HCT116 (cell line): ENCODE data around the gene KTI12. TPM values are rescaled to one million over a fixed set of nuclear protein-coding genes. Genes with fewer than 3 reads are reported as not detected.

Experiments used
- ATAC-seq: fragments of 200-7000 bp; cut with Tn5 transposase; 2 replicates; pipeline ENCODE4 v1.9.1; 2020; ENCODE audit warnings: mild to moderate bottlenecking, moderate library complexity
- BruUV-seq: library from RNA; stranded (reverse); fragments of 400-500 nt; replicated peaks from 2 replicates; lab custom pipeline; 2021; lab: Mats Ljungman, UMichigan
- CTCF ChIA-PET: fragments of 300-600 bp; sonication (Branson Sonifier 250); formaldehyde crosslinking; loops from one replicate; lab custom pipeline; 2021; ENCODE audit warnings: antibody characterized with exemption; lab: Charles Lee
- POLR2A ChIA-PET: fragments of 300-600, 350-600 bp; sonication (Branson Sonifier 250); formaldehyde crosslinking; loops from one replicate; lab custom pipeline; 2021; ENCODE audit warnings: antibody characterized with exemption; lab: Charles Lee
- RAD21 ChIA-PET, 2 experiments: fragments of 300-600 bp; sonication (Branson Sonifier 250); formaldehyde crosslinking; loops; one replicate each; lab custom pipeline; 2023; ENCODE audit warnings: low total read pairs in 2 of 2; ENCODE audit not compliant: uncharacterized antibody in 2 of 2, unreplicated experiment in 2 of 2, low non-redundant PET in 1 of 2; lab: Charles Lee
- DNase-seq: peaks from one replicate; pipeline ENCODE4 v3.0.0-alpha.2; 2010; ENCODE audit warnings: low read depth, low spot score
- H2AFZ ChIP-seq: fragments of 200-600 bp; shearing (Covaris generic), sonication (generic); 2 replicates; pipeline ENCODE4 v1.6.1; 2017; ENCODE audit warnings: low read depth, mixed run types, mixed read lengths, antibody characterized with exemption, low read length; ENCODE audit not compliant: poor library complexity, severe bottlenecking
- H3K27ac ChIP-seq: 2 replicates; pipeline ENCODE4 v1.5.1; 2012; ENCODE audit warnings: low read depth, low read length
- H3K27me3 ChIP-seq: fragments of 200-600 bp; sonication (generic); 2 replicates; pipeline ENCODE4 v1.6.1; 2016; ENCODE audit warnings: mixed run types, low read length, mixed read lengths; ENCODE audit not compliant: insufficient read depth
- H3K36me3 ChIP-seq, 2 experiments: fragments of 200-500 bp in 1 of 2; fragments of 200-600 bp in 1 of 2; sonication (Bioruptor generic) in 1 of 2; sonication (generic) in 1 of 2; 2 replicates each; pipeline versions ENCODE4 v1.5.1 to v1.6.1; 2014 to 2016; ENCODE audit warnings: low read length in 2 of 2, inconsistent platforms in 1 of 2, mixed read lengths in 1 of 2, mixed run types in 1 of 2; ENCODE audit not compliant: insufficient read depth in 2 of 2, control insufficient read depth in 1 of 2
- H3K4me1 ChIP-seq, 2 experiments: fragments of 200-600 bp in 1 of 2; sonication (generic) in 1 of 2; 2 replicates each; pipeline versions ENCODE4 v1.5.1 to v1.6.1; 2012 to 2017; ENCODE audit warnings: low read length in 2 of 2, inconsistent platforms in 1 of 2, mild to moderate bottlenecking in 1 of 2, mixed read lengths in 1 of 2, mixed run types in 1 of 2, moderate library complexity in 1 of 2; ENCODE audit not compliant: insufficient read depth in 2 of 2, control insufficient read depth in 1 of 2
- H3K4me2 ChIP-seq: fragments of 200-600 bp; sonication (generic); 2 replicates; pipeline ENCODE4 v1.6.1; 2017; ENCODE audit warnings: mixed run types, low read length, mixed read lengths
- H3K4me3 ChIP-seq, 2 experiments: fragments of 200-600 bp in 1 of 2; sonication (generic) in 1 of 2; replicated peaks in 1 of 2; 2 replicates each; pipeline ENCODE4 v1.5.1; 2011 to 2016; ENCODE audit warnings: low read length in 2 of 2, control low read depth in 1 of 2, low read depth in 1 of 2, mild to moderate bottlenecking in 1 of 2, mixed read lengths in 1 of 2, mixed run types in 1 of 2
- H3K79me2 ChIP-seq: fragments of 200-600 bp; sonication (generic); 2 replicates; pipeline ENCODE4 v1.6.1; 2017; ENCODE audit warnings: mild to moderate bottlenecking, mixed run types, low read length, moderate library complexity, mixed read lengths; ENCODE audit not compliant: insufficient read depth
- H3K9ac ChIP-seq: fragments of 200-600 bp; sonication (generic); 2 replicates; pipeline ENCODE4 v1.6.1; 2016; ENCODE audit warnings: low read length, mixed read lengths
- H3K9me2 ChIP-seq: fragments of 200-600 bp; sonication (generic), shearing (Covaris generic); 2 replicates; pipeline ENCODE4 v1.6.1; 2017; ENCODE audit warnings: mixed run types, mild to moderate bottlenecking, moderate library complexity; ENCODE audit not compliant: insufficient read depth
- H3K9me3 ChIP-seq, 2 experiments: fragments of 200-500 bp in 1 of 2; fragments of 200-600 bp in 1 of 2; sonication (Bioruptor generic) in 1 of 2; sonication (generic) in 1 of 2; 2 replicates each; pipeline ENCODE4 v1.6.1; 2014 to 2017; ENCODE audit warnings: low read length in 2 of 2, mixed read lengths in 2 of 2, inconsistent platforms in 1 of 2, low read depth in 1 of 2, mild to moderate bottlenecking in 1 of 2, mixed run types in 1 of 2, moderate library complexity in 1 of 2; ENCODE audit not compliant: control insufficient read depth in 1 of 2, insufficient read depth in 1 of 2
- H4K20me1 ChIP-seq: fragments of 200-600 bp; sonication (generic), shearing (Covaris generic); 2 replicates; pipeline ENCODE4 v1.6.1; 2017; ENCODE audit warnings: mixed run types, mild to moderate bottlenecking, moderate library complexity; ENCODE audit not compliant: insufficient read depth
- ATF3 ChIP-seq: IDR thresholded peaks from 2 replicates; pipeline ENCODE4 v1.6.1; 2012
- CBX3 ChIP-seq: IDR thresholded peaks from 2 replicates; pipeline ENCODE4 v1.6.1; 2012; ENCODE audit warnings: low read depth
- CTCF ChIP-seq, 3 experiments: fragments of 200-600 bp in 1 of 3; sonication (generic) in 1 of 3; IDR thresholded peaks in 2 of 3; conservative IDR thresholded peaks in 1 of 3; 2 replicates each; pipeline ENCODE4 v1.5.1; 2012 to 2017; ENCODE audit warnings: low read depth in 2 of 3, low read length in 2 of 3, antibody characterized with exemption in 1 of 3, borderline replicate concordance in 1 of 3, control low read depth in 1 of 3, mild to moderate bottlenecking in 1 of 3, mixed read lengths in 1 of 3, mixed run types in 1 of 3, moderate library complexity in 1 of 3; ENCODE audit not compliant: insufficient read depth in 1 of 3
- EGR1 ChIP-seq: IDR thresholded peaks from 2 replicates; pipeline ENCODE4 v1.6.1; 2012; ENCODE audit warnings: low read depth
- ELF1 ChIP-seq: IDR thresholded peaks from 2 replicates; pipeline ENCODE4 v1.6.1; 2012; ENCODE audit warnings: low read depth, borderline replicate concordance
- EZH2 ChIP-seq: fragments of 200-600 bp; sonication (generic); IDR thresholded peaks from 2 replicates; pipeline ENCODE4 v1.6.1; 2017; ENCODE audit warnings: antibody characterized with exemption, mixed run types
- EZH2phosphoT487 ChIP-seq: fragments of 200-600 bp; IDR thresholded peaks from 2 replicates; pipeline ENCODE4 v1.6.1; 2018; ENCODE audit warnings: antibody characterized with exemption, borderline replicate concordance
- FOSL1 ChIP-seq: IDR thresholded peaks from 2 replicates; pipeline ENCODE4 v1.6.1; 2012; ENCODE audit warnings: low read depth
- MAX ChIP-seq: IDR thresholded peaks from 2 replicates; pipeline ENCODE4 v1.6.1; 2012
- POLR2A ChIP-seq: IDR thresholded peaks from 2 replicates; pipeline ENCODE4 v1.7.0; 2011; ENCODE audit warnings: borderline replicate concordance; ENCODE audit not compliant: insufficient read depth, insufficient read length; ENCODE audit errors: extremely low read depth
- RAD21 ChIP-seq: IDR thresholded peaks from 2 replicates; pipeline ENCODE4 v1.6.1; 2012; ENCODE audit warnings: low read depth, mild to moderate bottlenecking
- REST ChIP-seq: IDR thresholded peaks from 2 replicates; pipeline ENCODE4 v1.6.1; 2012; ENCODE audit warnings: low read depth
- SIN3A ChIP-seq: IDR thresholded peaks from 2 replicates; pipeline ENCODE4 v1.6.1; 2012; ENCODE audit warnings: low read depth
- SP1 ChIP-seq: IDR thresholded peaks from 2 replicates; pipeline ENCODE4 v1.6.1; 2012; ENCODE audit warnings: low read depth
- SRF ChIP-seq: IDR thresholded peaks from 2 replicates; pipeline ENCODE4 v1.6.1; 2012; ENCODE audit warnings: low read depth
- TCF7L2 ChIP-seq: IDR thresholded peaks from 2 replicates; pipeline ENCODE4 v1.7.0; 2011; ENCODE audit warnings: borderline replicate concordance, inconsistent platforms; ENCODE audit not compliant: insufficient read depth, insufficient read length; ENCODE audit errors: extremely low read depth
- YY1 ChIP-seq: IDR thresholded peaks from 2 replicates; pipeline ENCODE4 v1.6.1; 2011; ENCODE audit warnings: low read length, low read depth, moderate library complexity, mild to moderate bottlenecking; ENCODE audit not compliant: insufficient replicate concordance; ENCODE audit errors: extremely low read depth
- ZBTB33 ChIP-seq: IDR thresholded peaks from 2 replicates; pipeline ENCODE4 v1.6.1; 2011; ENCODE audit warnings: mild to moderate bottlenecking, low read length, moderate library complexity; ENCODE audit not compliant: insufficient replicate concordance; ENCODE audit errors: extremely low read depth
- ZFX ChIP-seq: fragments of 450-650 bp; IDR thresholded peaks from 2 replicates; pipeline ENCODE4 v1.6.1; 2017
- ZNF274 ChIP-seq: fragments of 200-500 bp; sonication (Bioruptor generic); IDR thresholded peaks from 2 replicates; pipeline ENCODE4 v1.6.1; 2014; ENCODE audit warnings: mild to moderate bottlenecking, low read depth, low read length, inconsistent platforms
- intact Hi-C: fragments of 100-400 bp; cut with micrococcal nuclease; formaldehyde crosslinking; loops from 2 replicates; pipeline ENCODE4 v1.10.0; 2022
- total RNA-seq: library from RNA; stranded (reverse); gene quantifications from one replicate; pipeline ENCODE4 v1.2.1, GENCODE V29; 2021; ENCODE audit not compliant: unreplicated experiment

Gene KTI12
- total RNA-seq, 1 experiment from 2014 or later, result 8.2 TPM

- RAD21 ChIA-PET, result no interaction called here
- H3K4me3 ChIP-seq, result no peak overlapping the region
Observed at GRCh38 chr1:52059888-52060287, 26.3 kb upstream of the KTI12 start.

More at GRCh38 chr1:52059888-52060287, 26.3 kb upstream of the KTI12 start:
- H3K9me3 ChIP-seq, result no peaks in the 10 kb centered on the region
- no TSS peak for BruUV-seq
- TF ChIP-seq ELF1, result no peak
- no peak for TF ChIP-seq YY1
- no peak for TF ChIP-seq EZH2
- TF ChIP-seq EGR1, result no peak
- no peak for TF ChIP-seq ATF3
- TF ChIP-seq EZH2phosphoT487, result no peak
- TF ChIP-seq CBX3, result no peak
- no peak for TF ChIP-seq RAD21
- TF ChIP-seq TCF7L2, result no peak
- no peak for TF ChIP-seq ZNF274
- TF ChIP-seq ZFX, result no peak
- no peak for TF ChIP-seq MAX
- no peak for TF ChIP-seq ZBTB33
- TF ChIP-seq SIN3A, result no peak
- TF ChIP-seq CTCF (IDR thresholded peaks at IDR 0.05 in 2 of 3, conservative IDR thresholded peaks at IDR 0.05 in 1 of 3; ENCODE audit: borderline replicate concordance in 1 of 3, insufficient read depth in 1 of 3, low read depth in 2 of 3, low read length in 2 of 3), result no peak
- TF ChIP-seq POLR2A, result no peak
- TF ChIP-seq SP1, result no peak
- no peak for TF ChIP-seq REST
- TF ChIP-seq SRF, result no peak
- TF ChIP-seq FOSL1, result no peak
- no peaks in the 10 kb centered on the region for H3K9me2 ChIP-seq
- H2AFZ ChIP-seq, result no peak overlapping the region
- peaks cover 5 to 24% of the 10 kb centered on the region in 2 experiments for H3K4me1 ChIP-seq
- H3K79me2 ChIP-seq, result peaks cover 66% of the 10 kb centered on the region
- DNase-seq (no peak), ATAC-seq (no peak)
- no peaks in the 10 kb centered on the region for H3K27me3 ChIP-seq
- ChIA-PET POLR2A (interaction anchor here (2.0 kb wide), 1 partner anchor 11 kb away, joined by 7 read pairs; no protein-coding TSS in a partner anchor), CTCF (no interaction called here)
- H3K4me2 ChIP-seq, result no peak overlapping the region
- no peak overlapping the region for H3K9ac ChIP-seq
- no peak overlapping the region for H3K27ac ChIP-seq
- no peaks in the 10 kb centered on the region for H4K20me1 ChIP-seq
- intact Hi-C loops, result no loop called here
- H3K36me3 ChIP-seq, result peaks cover 20 to 30% of the 10 kb centered on the region in 2 experiments; a peak in 2 of 4 replicates
